BLaER1 (cell line): ENCODE data around the gene SGPP2.

ENCODE experiments used
- H3K27ac ChIP-seq: shearing (Covaris generic); formaldehyde crosslinking; 2 replicates; pipeline ENCODE4 v1.8.1; 2022
- H3K27me3 ChIP-seq: shearing (Covaris generic); formaldehyde crosslinking; 2 replicates; pipeline ENCODE4 v1.8.1; 2022
- H3K36me3 ChIP-seq: shearing (Covaris generic); formaldehyde crosslinking; 2 replicates; pipeline ENCODE4 v1.8.1; 2022
- H3K4me1 ChIP-seq: shearing (Covaris generic); formaldehyde crosslinking; 2 replicates; pipeline ENCODE4 v1.8.1; 2022
- H3K4me2 ChIP-seq: shearing (Covaris generic); formaldehyde crosslinking; 2 replicates; pipeline ENCODE4 v1.8.1; 2022
- H3K4me3 ChIP-seq: shearing (Covaris generic); formaldehyde crosslinking; 2 replicates; pipeline ENCODE4 v1.8.1; 2022
- H3K9ac ChIP-seq: shearing (Covaris generic); formaldehyde crosslinking; 2 replicates; pipeline ENCODE4 v1.8.1; 2022
- H3K9me3 ChIP-seq: shearing (Covaris generic); formaldehyde crosslinking; 2 replicates; pipeline ENCODE4 v1.8.1; 2022
- H4K20me1 ChIP-seq: shearing (Covaris generic); formaldehyde crosslinking; 2 replicates; pipeline ENCODE4 v1.8.1; 2022
- Cebpa-rat ChIP-seq: shearing (Covaris generic); IDR thresholded peaks from 2 replicates; pipeline ENCODE4 v1.8.1; 2022

SGPP2 gene, protein sequence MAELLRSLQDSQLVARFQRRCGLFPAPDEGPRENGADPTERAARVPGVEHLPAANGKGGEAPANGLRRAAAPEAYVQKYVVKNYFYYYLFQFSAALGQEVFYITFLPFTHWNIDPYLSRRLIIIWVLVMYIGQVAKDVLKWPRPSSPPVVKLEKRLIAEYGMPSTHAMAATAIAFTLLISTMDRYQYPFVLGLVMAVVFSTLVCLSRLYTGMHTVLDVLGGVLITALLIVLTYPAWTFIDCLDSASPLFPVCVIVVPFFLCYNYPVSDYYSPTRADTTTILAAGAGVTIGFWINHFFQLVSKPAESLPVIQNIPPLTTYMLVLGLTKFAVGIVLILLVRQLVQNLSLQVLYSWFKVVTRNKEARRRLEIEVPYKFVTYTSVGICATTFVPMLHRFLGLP

DNA sequence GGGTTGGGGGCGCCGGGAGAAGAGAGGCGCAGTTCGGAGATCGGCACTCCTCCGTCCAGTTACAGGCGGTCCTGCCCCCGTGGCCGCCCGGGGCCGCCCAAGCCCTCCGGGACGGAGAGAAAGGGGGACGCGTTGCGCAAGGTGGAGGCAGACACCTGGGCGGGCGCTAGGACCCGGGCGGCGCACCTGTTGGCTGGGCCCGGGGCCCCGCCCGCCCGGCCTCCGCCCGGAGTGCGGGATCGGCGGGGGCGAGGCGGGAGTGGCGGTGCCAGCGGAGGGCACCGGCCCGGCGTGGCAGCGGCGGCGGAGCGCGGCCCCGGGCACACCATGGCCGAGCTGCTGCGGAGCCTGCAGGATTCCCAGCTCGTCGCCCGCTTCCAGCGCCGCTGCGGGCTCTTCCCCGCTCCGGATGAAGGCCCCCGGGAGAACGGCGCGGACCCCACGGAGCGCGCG, at the start of gene SGPP2:
SGPP2 (plus strand) TSS at position 268 of the 453 bp plus-strand sequence; CDS start at position 328, 60 bp downstream.
- H3K9ac ChIP-seq = no peak within 1 kb of the TSS
- no peak within 1 kb of the TSS for H3K27ac ChIP-seq
- no peaks in the 10 kb centered on the region for H3K4me1 ChIP-seq
- H3K4me2 ChIP-seq = no peak within 1 kb of the TSS
- no peaks in the 10 kb centered on the region for H3K27me3 ChIP-seq
- H3K4me3 ChIP-seq = no peak within 1 kb of the TSS; the same call in 1 of the 2 replicates
- H4K20me1 ChIP-seq = no peaks in the 10 kb centered on the region
- peaks cover 19% of the 10 kb centered on the region for H3K9me3 ChIP-seq
- H3K36me3 ChIP-seq = no peaks in the 10 kb centered on the region
- TF ChIP-seq Cebpa-rat = no peak

DNA sequence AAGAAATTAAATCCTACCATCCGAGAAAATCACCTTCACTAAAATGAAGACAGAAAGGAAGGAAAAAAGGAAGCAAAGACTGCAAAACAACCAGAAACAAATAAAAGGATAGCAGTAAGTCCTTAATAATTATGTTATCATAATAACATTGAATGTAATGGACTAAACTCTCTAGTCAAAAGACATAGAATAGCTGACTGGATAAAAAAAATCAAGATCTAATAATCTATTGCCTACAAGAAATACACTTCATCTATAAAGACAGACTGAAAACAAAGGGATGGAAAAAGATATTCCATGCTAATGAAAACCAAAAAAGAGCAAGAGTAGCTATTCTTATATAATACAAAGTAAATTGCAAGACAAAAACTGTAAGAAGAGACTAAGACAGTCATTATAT, 48.5 kb upstream of the SGPP2 start:
- no peak overlapping the region for H3K27ac ChIP-seq
- no peaks in the 10 kb centered on the region for H4K20me1 ChIP-seq
- H3K27me3 ChIP-seq = no peaks in the 10 kb centered on the region
- H3K4me2 ChIP-seq = no peak overlapping the region
- TF ChIP-seq Cebpa-rat = no peak
- 0 out of 2 replicates have a peak, but pooled peaks cover under 1% of the 10 kb centered on the region for H3K9me3 ChIP-seq
- H3K4me1 ChIP-seq = no peaks in the 10 kb centered on the region
- H3K36me3 ChIP-seq = no peaks in the 10 kb centered on the region
- no peak overlapping the region for H3K9ac ChIP-seq
- no peak overlapping the region for H3K4me3 ChIP-seq

DNA sequence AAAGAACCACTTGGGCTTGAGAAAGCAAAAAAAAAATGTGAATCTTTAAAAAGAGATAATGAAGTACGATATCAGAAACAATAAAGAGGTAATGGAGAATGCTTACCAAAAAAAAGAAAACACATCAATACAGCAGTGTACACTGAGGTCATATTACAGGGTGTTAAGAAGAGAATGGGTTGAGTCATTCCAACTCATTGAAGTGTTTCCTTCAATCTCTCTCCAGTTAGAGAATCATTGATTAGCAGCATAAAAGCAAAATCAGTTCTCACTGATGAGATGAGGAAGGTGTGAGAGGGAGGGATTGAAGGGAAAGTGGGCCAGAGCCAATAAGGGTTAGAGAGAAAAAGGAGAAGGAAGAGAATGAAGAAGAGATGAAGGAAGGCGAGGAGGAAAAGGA, 43.9 kb upstream of the SGPP2 start:
- no peak for TF ChIP-seq Cebpa-rat
- H3K9ac ChIP-seq = no peak overlapping the region
- no peaks in the 10 kb centered on the region for H3K9me3 ChIP-seq
- H3K36me3 ChIP-seq = no peaks in the 10 kb centered on the region
- no peaks in the 10 kb centered on the region for H4K20me1 ChIP-seq
- no peak overlapping the region for H3K4me3 ChIP-seq
- no peak overlapping the region for H3K27ac ChIP-seq
- no peaks in the 10 kb centered on the region for H3K27me3 ChIP-seq
- H3K4me1 ChIP-seq = no peaks in the 10 kb centered on the region
- H3K4me2 ChIP-seq = no peak overlapping the region

DNA sequence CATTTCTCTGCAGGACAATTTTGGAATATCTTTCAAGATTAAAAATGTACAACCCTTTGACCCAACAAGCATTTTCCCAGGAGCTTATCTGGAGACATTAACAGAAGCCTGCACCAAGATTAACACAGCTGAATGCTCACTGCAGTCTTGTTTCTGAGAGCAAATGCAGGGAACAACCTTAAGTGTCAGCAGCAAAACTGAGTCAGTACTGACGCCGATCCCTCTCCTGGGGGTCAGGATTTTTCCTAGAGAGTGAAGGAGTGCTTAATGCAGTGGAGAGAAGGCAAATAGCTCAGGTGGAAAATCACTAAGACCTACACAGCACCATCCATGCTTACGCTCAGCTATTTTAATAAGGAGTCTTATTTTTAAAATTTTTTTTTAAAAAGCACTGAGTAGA, 42.8 kb upstream of the SGPP2 start:
- no peaks in the 10 kb centered on the region for H3K9me3 ChIP-seq
- no peaks in the 10 kb centered on the region for H3K36me3 ChIP-seq
- H3K27me3 ChIP-seq = no peaks in the 10 kb centered on the region
- H3K4me3 ChIP-seq = no peak overlapping the region
- no peaks in the 10 kb centered on the region for H4K20me1 ChIP-seq
- no peak overlapping the region for H3K9ac ChIP-seq
- H3K4me1 ChIP-seq = no peaks in the 10 kb centered on the region
- no peak overlapping the region for H3K4me2 ChIP-seq
- TF ChIP-seq Cebpa-rat = no peak
- H3K27ac ChIP-seq = no peak overlapping the region

DNA sequence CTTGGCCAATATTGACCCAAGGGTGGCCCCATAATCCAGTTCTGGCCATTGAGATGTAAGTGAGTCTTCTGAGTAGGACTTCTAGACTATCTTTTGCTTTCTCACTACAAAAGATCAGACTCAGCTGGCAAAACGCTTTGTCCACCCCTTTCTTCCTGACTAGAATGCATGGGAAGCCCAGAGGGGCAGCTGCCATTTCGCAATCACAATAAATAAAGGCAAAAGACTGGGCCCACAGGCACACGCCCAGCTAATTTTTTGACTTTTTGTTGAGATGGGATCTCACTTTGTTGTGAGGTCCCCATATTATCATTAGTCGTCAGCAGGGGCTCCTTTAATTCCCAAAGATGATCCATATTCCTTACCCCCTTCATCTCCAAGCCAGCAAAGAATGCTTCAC, 41.1 kb upstream of the SGPP2 start:
- peak; percentile 52; the same call in 1 of the 2 replicates for TF ChIP-seq Cebpa-rat
- Histone ChIP-seq H3K27ac (no peak overlapping the region), H3K9ac (no peak overlapping the region), H3K4me1 (no peaks in the 10 kb centered on the region), H4K20me1 (no peaks in the 10 kb centered on the region), H3K4me3 (no peak overlapping the region), H3K9me3 (no peaks in the 10 kb centered on the region), H3K4me2 (no peak overlapping the region), H3K36me3 (no peaks in the 10 kb centered on the region), H3K27me3 (no peaks in the 10 kb centered on the region)

DNA sequence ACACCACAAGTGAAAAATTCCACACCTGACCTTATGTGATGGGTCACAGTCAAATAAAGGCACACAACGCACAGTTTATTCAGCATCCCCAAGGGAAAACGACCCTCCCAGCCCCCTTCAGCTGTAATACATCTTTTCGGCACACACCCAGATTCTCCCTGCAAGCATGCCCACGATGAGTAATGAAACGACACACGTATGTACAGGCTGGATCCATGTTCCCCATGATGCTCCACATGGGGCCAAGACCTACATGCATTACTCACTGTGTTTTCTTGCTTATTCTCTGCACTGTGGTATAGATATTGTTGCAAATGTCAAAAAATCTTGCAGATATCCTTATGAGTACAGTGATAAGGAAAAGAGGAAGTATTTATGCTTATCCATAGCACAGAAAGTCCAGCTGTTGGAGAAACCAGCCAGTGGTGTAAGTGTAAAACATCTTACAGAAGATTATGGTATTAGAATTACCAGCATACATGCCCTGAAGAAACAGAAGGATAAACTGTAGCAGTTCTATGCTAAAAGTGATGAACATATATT, 32.5 kb upstream of the SGPP2 start:
- Histone ChIP-seq H3K4me1 (no peaks in the 10 kb centered on the region), H3K9ac (no peak overlapping the region), H3K36me3 (no peaks in the 10 kb centered on the region), H3K4me2 (no peak overlapping the region), H3K4me3 (no peak overlapping the region), H4K20me1 (no peaks in the 10 kb centered on the region), H3K27ac (no peak overlapping the region), H3K9me3 (no peaks in the 10 kb centered on the region), H3K27me3 (no peaks in the 10 kb centered on the region)
- TF ChIP-seq Cebpa-rat = no peak

DNA sequence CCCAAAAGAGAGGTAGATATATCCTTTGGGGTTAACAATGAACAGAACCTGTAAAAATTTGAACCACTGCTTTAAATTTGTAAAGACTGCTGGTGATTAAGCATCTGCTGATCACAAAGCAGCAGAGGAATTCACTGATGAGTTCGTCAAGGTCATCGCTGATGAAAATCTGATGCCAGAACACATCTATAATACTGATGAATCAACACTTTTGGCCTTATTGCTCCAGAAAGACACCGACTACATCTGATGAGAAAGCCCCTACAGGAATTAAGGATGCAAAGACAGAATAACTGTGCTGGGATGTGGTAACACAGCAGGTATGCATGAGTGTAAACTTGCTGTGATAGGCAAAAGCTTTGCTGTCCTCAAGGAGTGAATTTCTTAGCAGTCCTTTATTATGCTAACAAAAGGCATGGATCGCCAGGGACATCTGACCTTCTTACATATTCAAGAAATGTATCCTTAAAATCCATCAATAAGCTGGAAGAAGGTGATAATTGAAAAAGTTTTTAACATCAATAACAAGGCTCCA, 30.5 kb upstream of the SGPP2 start:
- TF ChIP-seq Cebpa-rat = no peak
- Histone ChIP-seq H3K27ac (no peak overlapping the region), H3K27me3 (no peaks in the 10 kb centered on the region), H3K9ac (no peak overlapping the region), H3K36me3 (no peaks in the 10 kb centered on the region), H4K20me1 (no peaks in the 10 kb centered on the region), H3K4me3 (no peak overlapping the region), H3K4me2 (no peak overlapping the region), H3K4me1 (no peaks in the 10 kb centered on the region), H3K9me3 (no peaks in the 10 kb centered on the region)

DNA sequence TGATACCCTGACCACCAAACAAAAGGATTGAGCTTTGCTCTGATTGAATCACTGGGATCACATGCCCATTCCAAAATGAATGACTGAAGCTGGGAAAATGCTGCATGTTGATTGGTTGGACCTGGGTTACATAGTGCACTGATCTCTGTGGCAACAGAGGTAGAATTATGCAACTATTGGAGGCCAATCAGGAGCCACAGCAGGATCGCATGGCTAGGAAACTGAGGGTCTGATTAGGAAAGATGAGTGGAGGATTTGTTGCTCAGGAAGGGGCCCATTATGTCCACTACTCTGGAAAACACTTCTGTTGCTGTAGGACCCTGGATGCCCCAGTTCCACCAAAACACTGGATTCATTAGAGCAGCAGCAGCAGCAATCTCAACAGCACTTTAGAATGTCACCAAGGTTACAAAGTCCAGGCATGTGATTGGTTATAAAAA, 25.9 kb upstream of the SGPP2 start:
- no peak for TF ChIP-seq Cebpa-rat
- Histone ChIP-seq H3K27me3 (no peaks in the 10 kb centered on the region), H3K4me3 (no peak overlapping the region), H3K9me3 (no peaks in the 10 kb centered on the region), H3K36me3 (no peaks in the 10 kb centered on the region), H4K20me1 (no peaks in the 10 kb centered on the region), H3K9ac (no peak overlapping the region), H3K4me1 (0 out of 2 replicates have a peak, but pooled peaks cover 5% of the 10 kb centered on the region), H3K4me2 (no peak overlapping the region), H3K27ac (no peak overlapping the region)

DNA sequence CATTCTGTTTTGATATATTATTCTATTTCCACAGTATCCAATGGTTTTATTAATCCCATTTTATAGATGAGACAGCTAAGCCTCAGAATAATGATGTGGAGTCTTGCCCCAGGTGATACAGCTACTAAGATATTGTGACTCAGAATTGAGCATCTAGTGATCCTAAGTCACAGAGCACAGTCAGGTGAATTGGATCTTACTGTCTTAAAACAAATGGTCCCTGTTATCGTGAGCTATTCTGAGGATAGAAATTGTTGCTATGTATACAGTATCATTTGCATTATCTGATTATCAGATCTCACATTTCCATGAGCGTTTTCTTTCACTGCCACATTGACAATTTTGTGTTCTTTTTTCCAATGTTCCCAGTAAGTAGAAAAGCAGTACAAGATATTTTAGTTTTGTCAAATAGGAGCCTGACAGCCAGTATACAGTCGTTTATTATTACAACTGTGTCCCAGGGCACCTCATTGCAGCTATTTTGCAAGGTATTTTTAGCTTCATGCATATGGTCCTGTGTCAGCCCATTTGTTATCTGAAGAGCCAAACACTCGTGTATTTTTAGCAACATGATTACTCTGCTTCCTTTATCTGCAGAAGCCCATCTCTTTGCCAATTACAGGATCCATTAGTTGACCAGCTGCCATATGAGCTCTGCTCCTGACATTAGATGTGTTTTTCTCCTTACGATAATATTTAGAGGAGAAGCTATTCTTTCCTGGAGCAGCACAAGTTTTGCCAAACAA, 25.1 kb upstream of the SGPP2 start:
- H3K27me3 ChIP-seq = no peaks in the 10 kb centered on the region
- no peak overlapping the region for H3K27ac ChIP-seq
- H3K4me3 ChIP-seq = no peak overlapping the region
- 0 out of 2 replicates have a peak, but pooled peaks cover 5% of the 10 kb centered on the region for H3K4me1 ChIP-seq
- no peak overlapping the region for H3K4me2 ChIP-seq
- no peaks in the 10 kb centered on the region for H3K9me3 ChIP-seq
- TF ChIP-seq Cebpa-rat = no peak
- no peaks in the 10 kb centered on the region for H4K20me1 ChIP-seq
- H3K36me3 ChIP-seq = no peaks in the 10 kb centered on the region
- H3K9ac ChIP-seq = no peak overlapping the region
